Activated T-cell treated with anti-CD3 and anti-CD28 coated beads for 1 hour (primary cell): ENCODE results near the gene ACTL6B.

Experiments used
- DNase-seq: peaks from one replicate; pipeline ENCODE4 v3.0.0-alpha.2; 2020; ENCODE audit warnings: low read depth

ACTL6B gene

DNA sequence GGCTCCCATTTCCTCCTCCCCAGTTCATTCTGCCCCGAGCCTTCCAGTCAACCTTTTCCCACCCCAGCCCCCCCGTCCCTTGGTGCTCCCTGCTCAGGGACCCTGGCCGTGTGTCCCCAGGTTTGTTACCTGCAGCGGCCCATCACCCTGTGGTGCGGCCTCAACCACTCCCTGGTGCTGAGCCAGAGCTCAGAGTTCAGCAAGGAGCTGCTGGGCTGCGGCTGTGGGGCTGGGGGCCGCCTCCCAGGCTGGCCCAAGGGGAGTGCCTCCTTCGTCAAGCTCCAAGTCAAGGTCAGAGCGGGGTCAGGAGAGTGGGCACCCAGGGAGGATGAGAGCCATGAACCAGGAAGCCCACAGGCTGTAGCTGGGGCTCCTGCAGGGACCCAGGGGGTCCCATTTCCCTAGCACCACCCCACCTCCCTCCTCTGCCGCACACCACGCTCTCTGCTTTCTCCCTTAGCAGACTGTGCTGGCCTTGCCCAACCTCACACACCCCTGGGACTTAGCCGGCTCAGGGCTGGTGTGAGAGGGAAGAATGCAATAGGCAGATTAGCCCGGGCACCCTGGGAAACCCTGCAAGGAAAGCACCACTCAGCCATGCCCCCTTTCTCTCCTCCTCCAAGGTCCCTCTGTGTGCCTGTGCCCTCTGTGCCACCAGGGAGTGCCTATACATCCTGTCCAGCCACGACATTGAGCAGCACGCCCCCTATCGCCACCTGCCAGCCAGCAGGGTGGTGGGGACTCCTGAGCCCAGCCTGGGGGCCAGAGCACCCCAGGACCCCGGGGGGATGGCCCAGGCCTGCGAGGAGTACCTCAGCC lies 56.1 kb downstream of the ACTL6B start:
- no peak for DNase-seq

DNA sequence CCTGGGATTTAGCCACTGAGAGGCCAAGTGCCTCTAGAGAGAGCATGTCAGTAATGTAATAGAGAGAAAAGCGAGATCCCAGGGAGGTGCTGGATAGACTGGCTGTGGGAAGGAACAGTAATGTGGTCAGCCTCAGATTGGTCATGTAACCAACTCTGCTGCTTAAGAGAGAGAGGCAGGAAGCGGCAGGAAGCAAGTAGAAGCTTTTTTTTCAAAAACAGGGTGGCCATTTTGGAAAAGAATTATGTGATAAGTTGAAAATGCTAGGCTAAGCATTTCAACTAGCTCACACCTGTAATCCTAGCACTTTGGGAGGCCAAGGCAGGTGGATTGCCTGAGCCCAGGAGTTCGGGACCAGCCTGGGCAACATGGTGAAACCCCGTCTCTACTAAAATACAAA lies 57.8 kb downstream of the ACTL6B start:
- no peak for DNase-seq

DNA sequence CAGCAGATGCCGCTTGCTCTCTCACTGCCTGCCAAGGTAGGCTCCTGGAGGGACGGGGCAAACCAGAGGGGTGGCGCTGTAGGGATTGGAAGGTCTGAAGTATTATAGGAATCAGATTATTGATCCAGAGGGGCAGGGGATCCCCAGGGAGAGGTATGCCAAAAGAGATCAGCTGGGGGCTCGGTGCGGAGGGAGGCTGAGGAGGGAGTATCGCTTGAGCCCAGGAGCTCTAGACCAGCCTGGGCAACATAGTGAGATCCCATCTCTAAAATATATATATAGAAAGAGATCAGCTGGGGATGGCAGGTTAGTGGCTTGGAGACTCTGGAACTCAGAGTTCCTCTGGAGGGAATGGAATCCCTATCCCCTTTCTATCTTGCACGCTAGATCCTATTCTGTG lies 61.1 kb downstream of the ACTL6B start:
- no peak for DNase-seq
